A172 (cell line): ENCODE measurements around the gene PI4KA. TPM values are rescaled to one million over a fixed set of nuclear protein-coding genes. Genes with fewer than 3 reads are reported as not detected.
"Not testable (repeated sequence)": the region's sequence is repeated elsewhere in the genome, so short reads cannot be mapped to it uniquely, and the experiment has no call there.

ENCODE experiments used
- DNase-seq: peaks from one replicate; pipeline ENCODE4 v3.0.0-alpha.2; 2015; ENCODE audit warnings: low spot score
- total RNA-seq: library from RNA; depleted of rRNA; stranded (reverse); fragments of >200 nt; shearing (Covaris generic); gene quantifications from 2 replicates; pipeline ENCODE4 v1.2.3, GENCODE V29; 2014

Gene PI4KA
- total RNA-seq, 1 experiment from 2014 or later: 31.8 TPM

- DNase-seq: no peak
Measured at GRCh38 chr22:20749453-20749852, 109.2 kb downstream of the PI4KA start.

- DNase-seq: no peak
Measured at GRCh38 chr22:20748731-20749428, 109.7 kb downstream of the PI4KA start.

DNA sequence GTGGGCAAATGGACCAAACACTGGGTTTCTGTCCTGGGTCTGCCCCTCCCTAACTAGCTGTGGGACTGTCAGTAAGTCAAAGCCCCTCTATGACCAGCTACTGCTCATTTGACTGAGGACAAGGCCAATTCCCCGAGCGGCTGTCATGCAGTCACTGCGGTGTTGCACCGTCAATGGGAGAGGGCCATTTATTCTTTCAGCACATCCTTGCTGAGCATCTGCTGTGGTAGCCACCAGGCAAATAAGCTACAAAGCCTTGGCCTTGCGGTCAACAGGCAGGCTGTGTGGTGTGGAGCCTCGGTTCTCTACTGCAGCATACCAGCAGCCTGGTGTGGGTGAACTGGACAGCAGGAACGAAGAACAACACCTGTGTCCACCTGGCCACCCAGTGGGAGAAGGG lies 110.5 kb downstream of the PI4KA start:
- DNase-seq: no peak

DNA sequence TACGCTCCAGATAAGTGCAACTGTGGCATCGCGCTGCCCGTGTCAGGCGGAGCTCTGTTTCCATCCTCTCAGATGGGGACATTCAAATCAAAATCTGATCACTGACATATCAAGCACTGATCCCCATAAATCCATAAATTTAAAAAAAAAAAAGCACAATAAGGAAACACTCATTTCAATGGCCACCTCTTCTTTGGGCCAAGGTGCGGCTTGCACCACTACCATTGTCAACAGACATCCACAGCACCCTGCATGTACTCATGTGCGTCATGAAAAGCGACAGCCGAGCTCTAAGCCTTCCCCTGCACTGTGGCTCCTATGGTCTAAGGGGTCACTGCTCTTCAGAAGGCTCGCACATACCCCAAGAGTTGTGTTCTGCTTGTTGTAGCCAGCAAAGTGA lies 111.4 kb downstream of the PI4KA start:
- DNase-seq: no peak

DNA sequence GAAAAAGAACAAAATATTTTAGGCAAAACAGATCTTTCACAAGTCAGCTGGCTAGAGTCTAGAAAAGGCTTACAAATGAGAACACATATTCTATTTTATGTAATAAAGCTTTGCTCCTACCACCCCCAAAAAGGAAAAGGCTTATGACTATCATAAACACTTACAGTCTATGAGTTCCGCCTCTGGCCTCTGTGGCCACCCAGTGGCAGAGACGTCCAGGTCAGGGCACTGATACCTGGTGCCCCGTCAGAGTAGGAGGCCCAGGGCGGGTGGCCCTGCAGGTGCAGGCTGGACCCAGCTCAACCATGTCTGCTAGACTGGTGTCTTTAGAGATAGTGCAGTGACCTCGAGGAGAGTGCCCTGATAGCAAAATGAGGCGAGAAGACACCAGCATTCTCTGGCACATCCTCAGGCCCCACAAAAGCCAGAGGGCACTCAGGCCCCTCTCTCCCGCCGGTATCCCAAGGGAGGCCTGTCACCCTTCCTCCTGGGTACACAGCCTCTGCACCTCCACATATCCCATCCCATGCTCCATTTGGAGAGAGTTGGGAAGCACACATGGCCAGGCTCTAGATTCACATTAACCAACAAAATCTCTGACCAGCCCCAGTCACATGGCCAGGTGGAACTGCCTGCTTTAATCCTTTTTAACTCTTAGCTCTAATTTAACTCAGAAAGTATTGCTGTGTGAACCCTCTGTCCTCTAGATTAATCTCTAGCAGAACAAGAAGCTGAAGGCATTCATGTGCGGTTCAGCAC lies 112.0 kb downstream of the PI4KA start:
- DNase-seq: no peak

DNA sequence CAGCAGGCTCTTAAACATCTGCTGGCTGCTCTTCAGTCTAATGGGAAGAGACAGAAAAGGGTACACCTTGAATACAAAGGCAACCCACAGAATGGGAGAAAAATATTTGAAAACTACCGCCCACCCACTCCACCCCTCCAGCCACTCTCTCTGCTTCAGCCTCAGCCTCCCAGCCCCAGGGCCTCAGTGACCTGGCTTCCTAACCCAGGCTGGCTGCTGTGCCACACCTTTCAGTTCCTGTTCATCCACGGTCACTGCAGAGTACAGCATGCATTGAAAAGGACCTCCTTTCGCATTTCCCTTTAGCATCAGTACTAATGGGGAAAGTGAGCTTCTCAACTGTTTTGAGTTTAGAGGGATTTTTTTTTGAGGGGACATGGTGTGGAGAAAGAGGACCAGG lies 113.5 kb downstream of the PI4KA start:
- no peak for DNase-seq

- no peak for DNase-seq
Measured at GRCh38 chr22:20744456-20744855, 114.2 kb downstream of the PI4KA start.

DNA sequence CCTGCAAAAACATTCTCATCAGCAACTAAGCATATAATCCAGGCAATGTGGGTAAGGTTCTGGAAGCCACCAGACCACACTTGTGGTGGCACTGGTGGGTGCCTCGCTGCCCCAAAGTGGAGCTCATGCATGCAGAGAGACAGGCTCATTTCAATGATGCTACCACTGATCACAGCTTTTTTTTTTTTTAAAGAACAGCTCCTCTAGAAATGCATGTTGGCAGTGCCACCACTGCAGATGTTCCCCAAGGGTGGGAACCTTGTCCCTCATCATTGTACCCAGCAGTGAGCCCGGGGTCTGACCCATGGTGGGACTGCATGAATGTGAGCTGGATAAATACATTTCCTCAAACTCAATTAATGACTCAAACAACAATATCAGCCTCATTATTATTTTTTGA lies 115.8 kb downstream of the PI4KA start:
- DNase-seq: no peak

- DNase-seq: peak; percentile 8
Measured at GRCh38 chr22:20741634-20742581, 116.7 kb downstream of the PI4KA start.

- no peak for DNase-seq
Measured at GRCh38 chr22:20741008-20741633, 117.5 kb downstream of the PI4KA start.

DNA sequence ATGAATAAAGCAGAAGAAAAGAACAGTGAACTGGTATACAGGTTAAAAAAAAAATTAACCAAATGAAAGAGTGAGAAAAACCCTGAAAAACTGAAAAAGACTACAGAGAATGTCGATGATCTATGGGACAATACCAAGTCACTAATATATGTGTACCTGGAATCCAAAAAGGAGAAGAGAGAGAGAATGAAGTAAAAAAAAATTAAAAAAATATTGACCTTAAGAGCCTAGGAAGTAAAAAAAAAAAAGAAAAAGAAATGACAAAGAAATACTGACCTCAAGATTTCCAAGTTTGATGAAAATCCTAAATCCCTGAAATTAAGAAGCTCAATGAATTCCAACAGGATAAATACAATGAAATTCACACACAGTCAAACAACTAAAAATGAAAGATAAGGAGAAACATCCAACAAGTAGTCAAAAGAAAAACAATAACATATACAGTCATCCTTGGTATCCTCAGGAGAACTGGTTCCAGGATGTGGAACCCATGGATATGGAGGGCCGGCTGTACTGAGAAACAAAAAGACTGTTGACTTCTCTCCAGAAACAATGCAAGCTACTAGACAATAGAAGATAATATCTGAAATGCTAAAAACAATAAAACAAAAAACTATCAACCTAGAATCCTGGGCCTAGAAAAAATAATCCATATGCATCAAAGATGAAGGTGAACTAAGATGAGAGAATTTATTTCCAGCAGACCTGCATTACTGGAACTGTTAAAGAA lies 118.2 kb downstream of the PI4KA start:
- no peak for DNase-seq

- no peak for DNase-seq
Measured at GRCh38 chr22:20738394-20739089, 120.1 kb downstream of the PI4KA start.

GRCh38 chr22:20736891-20737290 lies 121.7 kb downstream of the PI4KA start:
- not testable (repeated sequence) for DNase-seq

GRCh38 chr22:20735356-20736162 lies 123.1 kb downstream of the PI4KA start:
- not testable (repeated sequence) for DNase-seq

DNA sequence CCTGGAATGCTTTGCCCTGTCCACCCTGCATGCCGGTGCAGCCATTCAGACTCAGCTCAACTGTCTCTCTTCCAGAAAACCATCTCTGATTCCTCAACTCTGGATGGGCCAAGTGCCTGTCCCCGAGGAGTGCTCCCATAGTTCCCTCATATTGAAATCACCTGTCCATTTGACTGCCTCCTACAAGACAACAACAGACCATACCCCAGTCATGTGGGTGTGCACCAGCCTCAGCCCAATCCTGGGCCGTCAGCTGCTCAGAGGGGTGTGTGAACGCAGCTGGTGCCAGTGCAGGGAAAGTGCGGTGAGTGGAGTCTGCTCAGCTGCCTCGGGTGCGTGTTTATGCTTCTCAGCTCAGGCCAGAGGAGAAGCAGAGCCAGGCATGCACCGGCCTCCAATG lies 126.2 kb downstream of the PI4KA start:
- not testable (repeated sequence) for DNase-seq

GRCh38 chr22:20729194-20729593 lies 129.4 kb downstream of the PI4KA start:
- no peak for DNase-seq

DNA sequence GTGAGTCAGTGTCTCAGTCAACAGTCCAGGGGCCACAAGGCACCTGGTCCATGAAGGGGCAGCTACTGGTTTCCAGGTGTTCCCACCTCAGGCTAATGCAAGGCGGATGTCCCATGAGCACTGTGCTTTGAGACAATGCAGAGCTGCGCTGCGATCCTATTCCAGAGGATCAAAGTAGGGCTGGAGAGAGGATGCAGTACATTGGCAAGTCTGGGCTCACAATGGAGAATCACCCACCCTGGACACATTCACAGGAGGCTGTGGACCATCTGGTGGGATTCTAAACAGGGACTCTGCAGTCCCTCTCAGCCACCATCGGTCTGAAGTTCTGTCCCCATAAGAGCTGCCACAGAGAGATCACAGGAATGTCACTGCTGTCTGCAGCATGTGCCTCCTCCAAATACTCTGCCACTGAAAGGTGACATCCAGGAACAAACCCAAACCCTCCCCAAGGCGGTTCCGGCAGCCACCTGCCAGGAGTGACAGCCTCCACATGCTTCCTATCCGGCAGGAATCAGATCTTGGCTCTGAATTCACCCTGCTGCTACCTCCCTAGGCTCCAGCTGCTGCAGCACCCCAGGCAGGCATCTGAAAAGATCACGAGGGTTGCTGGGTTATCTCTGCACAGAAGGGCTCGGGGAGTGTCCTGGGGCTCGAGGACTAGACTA lies 130.0 kb downstream of the PI4KA start:
- DNase-seq: no peak

DNA sequence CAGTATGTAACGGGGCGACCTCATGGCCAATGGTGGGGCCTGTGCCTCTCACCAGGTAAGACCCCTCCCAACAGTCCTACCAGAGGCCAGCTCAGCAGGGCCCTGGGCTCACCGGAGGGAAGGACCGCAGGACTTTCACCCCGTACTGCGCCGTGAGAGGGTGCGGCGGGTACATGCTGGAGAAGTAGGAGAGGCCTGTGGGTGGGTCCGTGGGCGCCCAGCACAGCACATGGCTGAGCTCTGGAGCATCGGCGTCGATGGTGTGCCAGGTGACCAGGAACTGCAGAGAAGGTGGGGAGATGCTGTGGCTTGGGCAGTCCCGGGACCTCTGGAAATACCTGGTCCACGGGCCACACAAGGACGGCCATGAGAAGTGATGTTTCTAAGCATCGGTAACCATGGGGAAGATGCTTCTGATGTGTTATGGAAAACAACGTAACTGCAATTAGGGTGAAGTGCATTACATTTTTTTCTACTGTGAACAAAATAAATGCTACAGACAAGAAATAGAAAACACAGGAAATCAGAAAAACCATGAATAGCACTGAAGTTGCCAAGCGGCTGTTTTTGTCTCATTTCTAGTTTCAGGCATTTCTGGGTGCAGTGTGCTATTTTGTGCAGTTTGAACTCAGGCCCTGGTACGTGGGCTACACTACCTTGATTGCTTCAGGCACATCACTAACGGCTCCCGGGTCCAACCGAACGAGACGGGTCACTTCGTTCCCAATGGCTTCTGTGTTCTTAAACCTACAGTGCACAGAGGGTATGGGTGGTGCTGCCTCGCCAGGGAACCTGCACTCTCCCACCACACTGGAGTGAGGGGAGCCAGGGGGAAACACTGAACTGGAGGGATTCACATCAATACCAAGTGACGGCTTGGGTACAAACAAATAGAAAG lies 131.2 kb downstream of the PI4KA start:
- DNase-seq: no peak
